K562 (cell line): ENCODE measurements around the gene SLC38A2. TPM values are rescaled to one million over a fixed set of nuclear protein-coding genes. Genes with fewer than 3 reads are reported as not detected.

Experiments
- CBFA2T3 ChIP-seq: fragments of 450-650 bp; IDR thresholded peaks from 2 replicates; pipeline ENCODE4 v1.6.1; 2017
- GTF2E2 ChIP-seq: fragments of 200-800 bp; sonication (Bioruptor generic); IDR thresholded peaks from 2 replicates; pipeline ENCODE4 v1.6.1; 2016; ENCODE audit warnings: missing genetic modification characterization, missing compliant biosample characterization
- KDM1A ChIP-seq, 2 experiments: fragments of 450-650 bp; IDR thresholded peaks; 2 replicates each; pipeline ENCODE4 v1.6.1; 2016; ENCODE audit warnings: mild to moderate bottlenecking in 2 of 2
- KHSRP ChIP-seq: fragments of 450-650 bp; IDR thresholded peaks from 2 replicates; pipeline ENCODE4 v1.6.1; 2017
- NR3C1 ChIP-seq: sonication (generic); formaldehyde crosslinking; IDR thresholded peaks from 2 replicates; pipeline ENCODE4 v1.8.1; 2022; ENCODE audit warnings: missing genetic modification reagents
- PRPF4 ChIP-seq: fragments of 200-400 bp; formaldehyde crosslinking; IDR thresholded peaks from one replicate; pipeline ENCODE4 v1.6.1; 2017; ENCODE audit warnings: low read length, low read depth, mild to moderate bottlenecking; ENCODE audit not compliant: insufficient read depth, poor library complexity, severe bottlenecking
- RB1 ChIP-seq: fragments of 450-650 bp; IDR thresholded peaks from 2 replicates; pipeline ENCODE4 v1.6.1; 2017; ENCODE audit warnings: low read depth, mild to moderate bottlenecking
- SETDB1 ChIP-seq: IDR thresholded peaks from one replicate; pipeline ENCODE4 v1.6.1; 2012; ENCODE audit warnings: low read length, control low read depth, inconsistent platforms
- SRSF3 ChIP-seq: fragments of 200-400 bp; formaldehyde crosslinking; IDR thresholded peaks from 2 replicates; pipeline ENCODE4 v1.6.1; 2016; ENCODE audit warnings: mild to moderate bottlenecking, low read length, moderate library complexity; ENCODE audit not compliant: insufficient read depth
- U2AF1 ChIP-seq: fragments of 200-400 bp; formaldehyde crosslinking; optimal IDR thresholded peaks from 2 replicates; pipeline ENCODE3; 2017; ENCODE audit warnings: mild to moderate bottlenecking, low read depth, low read length, moderate library complexity
- ZNF436 ChIP-seq: fragments of 250-450, 450-650 bp; sonication (Bioruptor Pico); formaldehyde crosslinking; IDR thresholded peaks from 2 replicates; pipeline ENCODE4 v1.7.0; 2020; ENCODE audit warnings: mild to moderate bottlenecking
- ZNF707 ChIP-seq: fragments of 250-450 bp; sonication (Bioruptor Pico); conservative IDR thresholded peaks from 2 replicates; pipeline ENCODE4 v1.8.0; 2022; ENCODE audit warnings: inconsistent platforms, mild to moderate bottlenecking, moderate library complexity
- ZNF79 ChIP-seq: fragments of 250-450 bp; sonication (Bioruptor Pico); IDR thresholded peaks from 2 replicates; pipeline ENCODE4 v1.4.0; 2020; ENCODE audit warnings: low read depth, mild to moderate bottlenecking, moderate library complexity
- polyA plus RNA-seq, 8 experiments: library from polyadenylated mRNA; depleted of rRNA in 4 of 8; stranded (reverse) in 5 of 8; unstranded in 3 of 8; fragments of >200 nt; fragmentation: Nextera tagmentation in 2 of 8; fragmentation: Illumina TruSeq in 1 of 8; extraction: Ambion mirVana in 2 of 8; extraction: Trizol in 1 of 8; gene quantifications; 2 replicates each; pipeline versions ENCODE4 v1.2.1 to v1.2.3, GENCODE V29; 2011 to 2014; ENCODE audit warnings: inconsistent platforms in 1 of 8, missing spikeins in 1 of 8
- total RNA-seq, 7 experiments: library from RNA; depleted of rRNA in 6 of 7; stranded (reverse); fragments of >200 nt in 6 of 7; fragmentation: Illumina TruSeq in 2 of 7; extraction: Trizol in 2 of 7; gene quantifications; 2 replicates each; pipeline versions ENCODE4 v1.2.1 to v1.2.3, GENCODE V29; 2011 to 2021; ENCODE audit warnings: low replicate concordance in 1 of 7
- TF ChIP-seq, protein P1 (sequence below): fragments of 450-650 bp; IDR thresholded peaks from 2 replicates; pipeline ENCODE4 v1.6.1; 2017; ENCODE audit warnings: antibody characterized with exemption, mild to moderate bottlenecking
- TF ChIP-seq, protein P2 (sequence below), 2 experiments: fragments of 450-650 bp in 1 of 2; sonication (generic) in 1 of 2; formaldehyde crosslinking in 1 of 2; IDR thresholded peaks in 1 of 2; conservative IDR thresholded peaks in 1 of 2; 2 replicates each; pipeline versions ENCODE4 v1.6.1 to v1.8.1; 2016 to 2023; ENCODE audit warnings: mild to moderate bottlenecking in 2 of 2, moderate library complexity in 2 of 2, inconsistent platforms in 1 of 2, missing genetic modification reagents in 1 of 2
- TF ChIP-seq, protein P3 (sequence below), 2 experiments: fragments of 450-650 bp in 1 of 2; sonication (generic) in 1 of 2; formaldehyde crosslinking; conservative IDR thresholded peaks; 2 replicates each; pipeline versions ENCODE4 v1.4.0 to v1.8.1; 2020 to 2022; ENCODE audit warnings: mild to moderate bottlenecking in 1 of 2, missing genetic modification reagents in 1 of 2

The SLC38A2 gene
- total and polyA plus RNA-seq, 9 of the 15 experiments (the other 6 are each of a cell fraction or from before 2014, with no cell fraction given) = 98.7 to 292 (median 143) TPM

DNA sequence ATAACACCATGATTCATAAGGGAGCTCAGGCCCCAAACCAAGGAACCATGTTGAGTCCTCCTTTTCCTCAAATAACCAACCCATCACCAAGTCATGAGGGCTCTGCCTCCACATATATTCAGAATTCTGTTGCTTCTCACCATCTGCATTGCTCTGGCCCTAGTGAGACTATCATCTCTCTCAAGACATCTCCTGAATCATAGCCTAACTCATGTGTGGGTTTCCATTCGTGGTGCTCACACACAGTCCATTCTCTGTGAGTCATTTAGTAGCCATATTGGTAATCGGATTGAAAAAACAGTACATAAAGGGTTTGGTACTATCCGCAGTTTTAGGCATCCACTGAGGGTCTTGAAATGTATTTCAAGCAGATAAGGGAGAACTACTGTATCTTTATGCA is 5.1 kb upstream of the SLC38A2 start (continued):
- TF ChIP-seq ZNF707 (CRISPR knock-in tag) (no peak), ZNF436 (CRISPR knock-in tag) (no peak), KHSRP (no peak), PRPF4 (no peak), U2AF1 (no peak), NR3C1 (CRISPR knock-in tag) (no peak), RB1 (no peak), GTF2E2 (no peak), SETDB1 (no peak), CBFA2T3 (0 out of 2 replicates have a peak, but pooled peaks have one; percentile 5), SRSF3 (no peak), ZNF79 (CRISPR knock-in tag) (no peak), KDM1A (IDR thresholded peaks at IDR 0.05) (no peak)
- TF ChIP-seq, protein P1, sequence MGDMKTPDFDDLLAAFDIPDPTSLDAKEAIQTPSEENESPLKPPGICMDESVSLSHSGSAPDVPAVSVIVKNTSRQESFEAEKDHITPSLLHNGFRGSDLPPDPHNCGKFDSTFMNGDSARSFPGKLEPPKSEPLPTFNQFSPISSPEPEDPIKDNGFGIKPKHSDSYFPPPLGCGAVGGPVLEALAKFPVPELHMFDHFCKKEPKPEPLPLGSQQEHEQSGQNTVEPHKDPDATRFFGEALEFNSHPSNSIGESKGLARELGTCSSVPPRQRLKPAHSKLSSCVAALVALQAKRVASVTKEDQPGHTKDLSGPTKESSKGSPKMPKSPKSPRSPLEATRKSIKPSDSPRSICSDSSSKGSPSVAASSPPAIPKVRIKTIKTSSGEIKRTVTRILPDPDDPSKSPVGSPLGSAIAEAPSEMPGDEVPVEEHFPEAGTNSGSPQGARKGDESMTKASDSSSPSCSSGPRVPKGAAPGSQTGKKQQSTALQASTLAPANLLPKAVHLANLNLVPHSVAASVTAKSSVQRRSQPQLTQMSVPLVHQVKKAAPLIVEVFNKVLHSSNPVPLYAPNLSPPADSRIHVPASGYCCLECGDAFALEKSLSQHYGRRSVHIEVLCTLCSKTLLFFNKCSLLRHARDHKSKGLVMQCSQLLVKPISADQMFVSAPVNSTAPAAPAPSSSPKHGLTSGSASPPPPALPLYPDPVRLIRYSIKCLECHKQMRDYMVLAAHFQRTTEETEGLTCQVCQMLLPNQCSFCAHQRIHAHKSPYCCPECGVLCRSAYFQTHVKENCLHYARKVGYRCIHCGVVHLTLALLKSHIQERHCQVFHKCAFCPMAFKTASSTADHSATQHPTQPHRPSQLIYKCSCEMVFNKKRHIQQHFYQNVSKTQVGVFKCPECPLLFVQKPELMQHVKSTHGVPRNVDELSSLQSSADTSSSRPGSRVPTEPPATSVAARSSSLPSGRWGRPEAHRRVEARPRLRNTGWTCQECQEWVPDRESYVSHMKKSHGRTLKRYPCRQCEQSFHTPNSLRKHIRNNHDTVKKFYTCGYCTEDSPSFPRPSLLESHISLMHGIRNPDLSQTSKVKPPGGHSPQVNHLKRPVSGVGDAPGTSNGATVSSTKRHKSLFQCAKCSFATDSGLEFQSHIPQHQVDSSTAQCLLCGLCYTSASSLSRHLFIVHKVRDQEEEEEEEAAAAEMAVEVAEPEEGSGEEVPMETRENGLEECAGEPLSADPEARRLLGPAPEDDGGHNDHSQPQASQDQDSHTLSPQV = peak; percentile 24; the same call in 1 of the 2 replicates
- TF ChIP-seq, protein P2, sequence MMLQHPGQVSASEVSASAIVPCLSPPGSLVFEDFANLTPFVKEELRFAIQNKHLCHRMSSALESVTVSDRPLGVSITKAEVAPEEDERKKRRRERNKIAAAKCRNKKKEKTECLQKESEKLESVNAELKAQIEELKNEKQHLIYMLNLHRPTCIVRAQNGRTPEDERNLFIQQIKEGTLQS (IDR thresholded peaks at IDR 0.05) = 0 out of 2 replicates have a peak, but pooled peaks have one; percentile 14
- TF ChIP-seq, protein P2 (CRISPR knock-in tag; conservative IDR thresholded peaks at IDR 0.05) = no peak
- TF ChIP-seq, protein P3, sequence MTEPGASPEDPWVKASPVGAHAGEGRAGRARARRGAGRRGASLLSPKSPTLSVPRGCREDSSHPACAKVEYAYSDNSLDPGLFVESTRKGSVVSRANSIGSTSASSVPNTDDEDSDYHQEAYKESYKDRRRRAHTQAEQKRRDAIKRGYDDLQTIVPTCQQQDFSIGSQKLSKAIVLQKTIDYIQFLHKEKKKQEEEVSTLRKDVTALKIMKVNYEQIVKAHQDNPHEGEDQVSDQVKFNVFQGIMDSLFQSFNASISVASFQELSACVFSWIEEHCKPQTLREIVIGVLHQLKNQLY (CRISPR knock-in tag; conservative IDR thresholded peaks at IDR 0.05) = no peak
